Superior temporal gyrus (tissue), 1 donor: ENCODE data around the gene SAMD11.
"Not testable (repeated sequence)": the region's sequence is repeated elsewhere in the genome, so short reads cannot be mapped to it uniquely, and the experiment has no call there.

ENCODE experiments used
- DNase-seq: peaks from one replicate; pipeline ENCODE4 v3.0.0-alpha.2; 2016; ENCODE audit errors: extremely low spot score

Gene SAMD11

GRCh38 chr1:923131-923990 is at the start of gene SAMD11:
TSS of gene SAMD11 (plus strand) at chr1:923923. CDS start at chr1:924432, 509 bp downstream.
- DNase-seq, result peak; percentile 73

GRCh38 chr1:876428-877208 is 47.1 kb upstream of the SAMD11 start:
- DNase-seq, result not testable (repeated sequence)

- DNase-seq, result not testable (repeated sequence)
Measured at GRCh38 chr1:877209-877986, 46.3 kb upstream of the SAMD11 start.

GRCh38 chr1:880511-880910 is 43.2 kb upstream of the SAMD11 start:
- DNase-seq, result not testable (repeated sequence)

GRCh38 chr1:880915-881314 is 42.8 kb upstream of the SAMD11 start:
- DNase-seq, result not testable (repeated sequence)

GRCh38 chr1:886311-886710 is 37.4 kb upstream of the SAMD11 start:
- no peak for DNase-seq

GRCh38 chr1:886760-887159 is 37.0 kb upstream of the SAMD11 start:
- no peak for DNase-seq

GRCh38 chr1:888297-888696 is 35.4 kb upstream of the SAMD11 start:
- DNase-seq, result no peak

- DNase-seq, result not testable (repeated sequence)
Measured at GRCh38 chr1:889774-890173, 33.9 kb upstream of the SAMD11 start.

- not testable (repeated sequence) for DNase-seq
Measured at GRCh38 chr1:890234-890633, 33.5 kb upstream of the SAMD11 start.

- DNase-seq, result no peak
Measured at GRCh38 chr1:890661-891060, 33.1 kb upstream of the SAMD11 start.

- DNase-seq, result no peak
Measured at GRCh38 chr1:897226-897625, 26.5 kb upstream of the SAMD11 start.

- DNase-seq, result not testable (repeated sequence)
Measured at GRCh38 chr1:897951-898350, 25.8 kb upstream of the SAMD11 start.

GRCh38 chr1:899636-900317 is 23.9 kb upstream of the SAMD11 start:
- no peak for DNase-seq

- DNase-seq, result no peak
Measured at GRCh38 chr1:901108-901859, 22.4 kb upstream of the SAMD11 start.

GRCh38 chr1:902802-903201 is 20.9 kb upstream of the SAMD11 start:
- no peak for DNase-seq

- no peak for DNase-seq
Measured at GRCh38 chr1:903305-903704, 20.4 kb upstream of the SAMD11 start.

GRCh38 chr1:903721-904271 is 19.9 kb upstream of the SAMD11 start:
- no peak for DNase-seq

GRCh38 chr1:904310-904950 is 19.3 kb upstream of the SAMD11 start:
- peak; percentile 63 for DNase-seq
